HG03378 (cell line): Measurements from ENCODE around the gene ACSF2.
"Not testable (repeated sequence)": the region's sequence is repeated elsewhere in the genome, so short reads cannot be mapped to it uniquely, and the experiment has no call there.

Experiments
- ATAC-seq: cut with Tn5 transposase; IDR thresholded peaks from one replicate; pipeline ENCODE4 v1.9.1; 2021; ENCODE audit warnings: mild to moderate bottlenecking, moderate library complexity; ENCODE audit not compliant: unreplicated experiment

ACSF2 gene

GRCh38 chr17:50406578-50406977 lies 19.4 kb upstream of the ACSF2 start:
- ATAC-seq: no peak

GRCh38 chr17:50407921-50408320 lies 18.1 kb upstream of the ACSF2 start:
- ATAC-seq: no peak

- ATAC-seq: no peak
These were observed 13.8 kb upstream of the ACSF2 start for GRCh38 chr17:50412188-50412732.

DNA sequence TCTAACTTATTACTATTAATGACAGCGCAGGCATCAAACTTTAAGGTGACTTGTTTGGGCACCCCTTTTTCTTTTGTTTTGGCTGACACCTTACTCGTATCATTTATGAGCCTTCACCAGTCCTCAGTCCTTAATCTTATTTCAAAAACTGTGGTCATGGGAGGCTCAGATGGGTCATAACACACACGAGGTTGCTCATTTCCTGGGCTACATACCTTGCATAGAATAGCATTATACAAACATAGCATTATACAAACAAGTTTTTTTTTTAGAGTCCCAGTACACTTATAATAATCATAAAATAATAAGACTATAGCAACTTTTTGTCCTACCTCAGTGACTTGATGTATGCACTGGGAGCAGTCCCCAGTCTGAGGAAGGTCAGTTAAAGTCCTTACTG lies 11.2 kb upstream of the ACSF2 start:
- no peak for ATAC-seq

DNA sequence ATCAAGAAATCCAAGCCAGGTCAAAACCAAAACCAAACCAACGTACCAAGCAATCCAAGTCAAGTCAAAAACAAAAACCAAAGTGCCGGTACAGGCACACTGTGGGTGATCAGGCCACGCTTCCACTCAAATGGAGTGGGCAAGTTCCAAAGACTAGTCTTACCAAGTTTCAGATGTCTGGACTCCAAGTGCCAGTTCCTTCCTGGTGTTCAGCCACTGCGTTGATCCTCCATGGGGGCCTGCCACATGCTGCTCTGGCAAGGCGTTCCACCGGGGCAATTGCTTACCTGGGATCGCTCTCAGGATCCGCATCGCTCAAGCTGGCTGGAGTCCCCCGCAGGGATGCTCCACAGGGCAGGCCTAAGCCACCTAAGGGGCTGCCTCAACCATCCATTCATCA lies 6.4 kb upstream of the ACSF2 start:
- not testable (repeated sequence) for ATAC-seq

DNA sequence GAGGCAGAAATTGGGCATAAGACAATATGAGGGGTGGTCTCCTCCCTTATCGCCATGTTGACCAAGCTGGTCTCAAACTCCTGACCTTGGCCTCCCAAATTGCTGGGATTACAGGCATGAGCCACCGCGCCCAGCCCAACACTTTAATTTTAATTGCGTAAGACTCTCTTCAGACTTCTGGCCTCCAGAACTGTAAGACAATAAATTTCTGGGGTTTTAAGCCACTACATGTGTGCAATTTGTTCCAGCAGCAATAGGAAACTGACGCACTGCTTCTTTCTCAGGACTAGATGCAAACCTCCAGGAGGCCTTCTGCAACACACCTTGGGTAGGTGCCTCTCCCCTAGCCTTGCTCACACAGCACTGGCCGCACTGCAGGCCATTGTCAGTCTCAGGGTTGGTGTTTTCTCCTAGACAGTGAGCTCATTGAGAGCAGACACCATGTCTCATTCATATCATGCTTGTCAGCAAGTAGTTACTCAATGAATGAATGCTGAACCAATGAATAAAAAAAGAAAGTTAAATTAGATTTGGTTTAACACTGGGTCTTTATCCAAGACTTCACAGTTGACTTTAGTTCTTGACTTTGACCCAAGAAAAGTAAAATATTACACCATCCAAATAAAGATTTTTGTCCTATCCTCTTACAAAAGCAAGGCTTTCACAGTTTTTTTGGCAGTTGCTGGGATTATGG lies 5.5 kb upstream of the ACSF2 start:
- ATAC-seq: no peak

GRCh38 chr17:50421308-50422051 lies 4.5 kb upstream of the ACSF2 start:
- no peak for ATAC-seq

DNA sequence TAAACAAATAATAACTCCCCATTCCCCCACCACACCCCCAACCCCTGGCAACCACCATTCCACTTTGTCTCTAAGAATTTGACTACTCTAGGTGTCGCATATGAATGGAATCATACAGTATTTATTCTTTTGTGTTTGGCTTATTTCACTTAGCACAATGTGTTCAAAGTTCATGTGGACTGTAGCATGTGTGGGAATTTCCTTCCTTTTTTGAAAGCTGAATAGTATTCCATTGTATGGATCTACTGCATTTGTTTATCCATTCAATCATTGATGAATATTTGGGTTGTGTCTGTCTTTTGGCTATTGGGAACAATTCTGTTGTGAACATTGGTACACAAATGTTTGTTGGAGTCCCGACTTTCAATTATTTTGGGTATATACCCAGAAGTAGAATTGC lies 3.3 kb upstream of the ACSF2 start:
- no peak for ATAC-seq

DNA sequence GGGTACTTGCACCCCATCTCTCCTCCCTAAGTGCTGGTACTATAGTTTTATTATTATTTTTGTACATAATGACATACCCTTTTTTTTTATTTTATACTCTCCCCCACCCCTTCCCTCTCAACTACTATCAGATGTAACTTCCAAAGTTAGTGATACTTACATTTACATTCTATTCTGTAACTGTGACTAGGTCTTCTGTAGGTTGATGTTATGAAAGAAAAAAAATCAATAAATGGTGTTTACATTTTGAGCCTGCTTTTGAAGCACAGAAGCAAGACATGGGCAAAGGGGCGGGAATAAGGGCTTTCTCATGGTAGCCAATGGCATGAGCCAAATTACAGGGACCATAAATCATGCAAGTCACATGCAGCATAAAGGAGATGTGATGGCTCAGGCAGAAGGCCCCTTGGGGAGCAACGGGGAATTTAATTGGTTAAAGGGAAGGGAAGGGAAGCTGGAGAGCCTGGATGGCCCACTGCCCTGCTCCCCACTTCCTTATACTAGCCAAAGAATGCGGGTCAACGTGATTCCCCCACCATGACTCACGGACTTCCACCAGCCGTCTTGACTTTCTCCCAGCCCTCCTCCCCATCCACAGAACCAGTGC lies 2.4 kb upstream of the ACSF2 start:
- ATAC-seq: no peak

GRCh38 chr17:50424246-50424995 lies 1.6 kb upstream of the ACSF2 start:
- ATAC-seq: no peak

DNA sequence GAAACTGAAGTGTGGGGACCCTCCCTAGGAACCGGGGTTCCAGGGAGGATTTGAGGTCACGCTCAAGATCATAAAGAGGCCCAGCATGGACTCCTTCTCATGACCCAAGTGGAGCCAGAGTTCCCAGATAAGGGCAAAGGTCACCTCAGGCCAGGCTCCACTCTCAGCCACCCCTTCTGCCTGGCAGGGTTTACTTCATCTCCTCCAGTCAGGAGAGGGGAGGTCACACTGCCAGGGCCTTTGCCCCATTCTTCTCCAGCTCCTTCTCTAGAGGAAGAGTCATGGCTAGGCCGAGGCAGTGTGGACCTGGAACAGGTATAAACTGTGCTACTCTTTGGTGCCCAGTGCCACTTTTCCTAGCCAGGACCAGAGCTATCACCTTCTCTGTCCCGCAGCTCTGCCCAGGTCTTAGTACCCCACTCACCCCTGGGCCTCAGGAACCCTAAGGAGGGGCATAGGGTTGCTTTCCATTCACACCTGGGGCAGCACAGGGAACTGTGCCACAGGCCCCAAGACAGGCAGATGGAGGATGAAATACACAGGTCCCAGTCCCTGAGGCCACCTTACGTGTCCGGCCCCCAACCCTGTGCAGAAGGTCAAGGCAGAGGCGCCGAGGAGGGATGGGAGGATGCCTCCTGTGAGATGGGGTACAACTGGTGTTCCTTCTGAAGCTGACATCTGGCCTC lies 879 bp upstream of the ACSF2 start:
- ATAC-seq: no peak

GRCh38 chr17:50426472-50426782 lies 409 bp downstream of the ACSF2 start:
- no peak for ATAC-seq

DNA sequence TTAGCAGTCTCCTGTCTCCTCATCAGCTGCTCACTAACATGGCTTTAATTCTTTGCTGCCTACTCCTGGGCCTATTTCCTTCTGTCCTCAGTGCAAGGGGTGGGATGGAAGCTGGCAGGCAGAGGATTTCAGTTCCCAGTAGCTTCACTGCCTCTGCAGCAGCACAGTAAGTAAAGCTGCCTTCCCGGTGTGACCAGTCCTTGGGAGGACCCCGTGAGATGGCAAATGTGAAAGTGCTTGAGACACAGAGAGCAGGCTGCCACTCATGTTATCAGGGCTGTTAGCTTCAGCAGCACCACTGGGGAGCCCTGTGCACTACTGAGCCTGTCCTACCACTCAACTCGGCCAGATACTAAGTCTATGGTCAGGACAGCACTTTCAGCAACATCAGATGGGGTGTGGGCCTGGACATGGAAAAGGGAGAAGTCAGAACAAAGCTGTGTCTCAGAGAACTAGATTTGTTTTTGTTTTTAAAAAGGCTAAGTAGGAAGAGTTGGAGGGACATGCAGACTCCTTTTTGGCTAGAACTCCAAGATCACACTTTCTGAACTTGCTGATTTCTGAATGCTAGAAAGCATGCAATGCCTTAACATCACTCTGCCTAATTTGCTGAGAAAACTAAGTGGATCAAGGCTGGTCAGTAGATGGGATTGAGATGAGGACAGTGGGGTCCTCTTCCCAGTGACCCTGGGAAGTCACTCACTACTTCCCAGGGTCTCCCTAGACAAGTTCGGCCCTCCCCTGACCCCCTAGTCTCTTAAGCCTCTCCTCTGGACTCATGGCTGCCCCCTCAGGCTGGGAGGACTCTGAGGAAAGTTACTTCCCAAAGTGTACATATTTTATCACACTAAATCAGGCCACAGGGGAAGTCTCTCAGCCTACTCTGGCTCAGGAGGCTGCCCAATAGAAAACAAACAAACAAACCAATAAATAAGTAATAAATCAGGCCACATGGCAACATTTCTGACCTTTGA lies 1.1 kb downstream of the ACSF2 start:
- no peak for ATAC-seq

DNA sequence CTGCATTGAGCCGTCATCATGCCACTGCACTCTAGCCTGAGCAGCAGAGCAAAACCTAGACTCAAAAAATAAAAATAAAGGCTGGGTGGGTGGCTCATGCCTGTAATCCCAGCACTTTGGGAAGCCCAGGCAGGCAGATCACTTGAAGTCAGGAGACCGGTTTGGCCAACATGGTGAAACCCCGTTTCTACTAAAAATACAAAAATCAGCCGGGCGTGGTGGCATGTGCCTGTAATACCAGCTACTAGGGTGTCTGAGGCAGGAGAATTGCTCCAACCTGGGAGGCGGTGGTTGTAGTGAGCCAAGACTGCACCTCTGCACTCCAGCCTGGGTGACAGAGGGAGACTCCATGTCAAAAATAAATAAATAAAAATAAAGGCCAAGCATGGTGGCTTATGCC lies 2.1 kb downstream of the ACSF2 start:
- not testable (repeated sequence) for ATAC-seq

GRCh38 chr17:50428831-50429424 lies 2.9 kb downstream of the ACSF2 start:
- no peak for ATAC-seq

DNA sequence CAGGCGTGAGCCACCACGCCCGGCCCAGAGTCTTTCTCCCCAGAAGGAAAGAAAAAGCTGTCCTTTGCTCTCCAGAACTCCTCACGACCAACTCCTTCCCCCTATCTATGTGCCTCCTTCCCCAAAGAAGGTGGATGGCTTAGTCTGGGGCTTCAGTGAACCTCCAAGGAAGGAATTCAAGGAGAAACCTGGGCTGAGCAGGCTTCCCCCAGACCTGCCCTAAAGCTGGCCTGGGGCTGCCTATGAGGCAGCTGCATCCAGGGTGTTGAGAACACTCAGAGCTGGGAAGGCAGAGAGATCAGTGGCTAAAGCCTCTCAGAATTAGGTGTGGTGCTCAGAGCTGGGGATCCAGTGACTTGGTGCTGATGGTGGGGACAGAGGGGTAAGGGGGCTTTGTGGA lies 3.8 kb downstream of the ACSF2 start:
- no peak for ATAC-seq

DNA sequence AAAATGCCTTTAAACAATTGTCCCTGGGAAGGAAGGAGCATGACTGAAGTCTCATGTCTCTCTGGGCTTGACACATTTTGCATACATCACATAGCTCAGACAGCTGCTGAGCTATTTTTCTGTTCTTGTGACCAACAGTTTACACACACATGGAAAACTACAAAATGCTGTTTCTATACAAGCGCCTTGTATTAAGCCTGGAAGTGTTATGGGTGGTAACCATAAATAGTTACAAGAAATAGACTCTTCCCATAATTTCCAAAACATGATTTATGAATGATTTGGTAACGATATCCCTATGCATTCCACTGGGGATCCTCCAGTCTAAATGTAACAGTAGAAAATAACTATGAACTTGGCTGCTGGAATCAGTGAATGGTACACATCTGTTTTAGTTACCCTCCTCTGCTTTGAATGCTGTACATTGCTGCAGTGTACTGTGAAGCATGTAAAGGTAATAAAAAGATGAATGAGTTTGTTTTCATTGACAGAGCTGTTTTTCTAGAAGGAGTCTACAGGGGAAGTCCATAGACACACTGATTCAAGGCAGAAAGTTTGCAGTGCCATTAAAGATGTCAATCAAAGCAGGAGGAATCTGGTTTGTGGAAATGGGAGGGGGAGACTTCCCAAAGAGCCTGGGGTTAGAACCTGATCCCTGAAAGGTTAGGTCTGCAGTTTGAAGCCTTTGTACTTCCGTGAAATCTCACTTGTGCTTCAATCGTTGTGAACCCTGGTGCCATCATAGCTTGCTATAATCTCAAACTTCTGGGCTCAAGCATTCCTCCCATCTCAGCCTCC lies 5.0 kb downstream of the ACSF2 start:
- no peak for ATAC-seq

- ATAC-seq: no peak
These were observed 6.2 kb downstream of the ACSF2 start for GRCh38 chr17:50432125-50432762.
